Suppressor macrophage (primary cell): ENCODE data around the gene CHRNA4.
A peak's percentile ranks its signal among the peaks of the same experiment; 100 is the strongest.

ENCODE experiments used
- DNase-seq, 4 experiments: peaks; one replicate each; pipeline ENCODE4 v3.0.0-alpha.2; 2020 to 2022

Gene CHRNA4

GRCh38 chr20:63332488-63333240, 28.5 kb downstream of the CHRNA4 start:
- no peak for DNase-seq

- no peak for DNase-seq
These were observed 29.3 kb downstream of the CHRNA4 start for GRCh38 chr20:63331741-63332400.

GRCh38 chr20:63330940-63331339, 30.2 kb downstream of the CHRNA4 start:
- no peak for DNase-seq

GRCh38 chr20:63330084-63330760, 30.9 kb downstream of the CHRNA4 start:
- DNase-seq, result no peak

- DNase-seq, result no peak
These were observed 31.6 kb downstream of the CHRNA4 start for GRCh38 chr20:63329331-63330083.

GRCh38 chr20:63328718-63329275, 32.4 kb downstream of the CHRNA4 start:
- no peak for DNase-seq

- DNase-seq, result no peak
These were observed 33.0 kb downstream of the CHRNA4 start for GRCh38 chr20:63328026-63328700.

GRCh38 chr20:63327231-63327745, 33.9 kb downstream of the CHRNA4 start:
- no peak for DNase-seq

- peak; percentile 5 to 21 (median 16) for DNase-seq
These were observed 34.6 kb downstream of the CHRNA4 start for GRCh38 chr20:63326314-63327230.

GRCh38 chr20:63325554-63326313, 35.4 kb downstream of the CHRNA4 start:
- DNase-seq, result no peak

- no peak for DNase-seq
These were observed 36.1 kb downstream of the CHRNA4 start for GRCh38 chr20:63325021-63325471.

GRCh38 chr20:63323357-63323981, 37.7 kb downstream of the CHRNA4 start:
- no peak for DNase-seq

- no peak for DNase-seq
These were observed 38.2 kb downstream of the CHRNA4 start for GRCh38 chr20:63322933-63323273.

- no peak for DNase-seq
These were observed 38.8 kb downstream of the CHRNA4 start for GRCh38 chr20:63322146-63322932.

GRCh38 chr20:63321148-63321831, 39.9 kb downstream of the CHRNA4 start:
- no peak for DNase-seq

- no peak for DNase-seq
These were observed 40.5 kb downstream of the CHRNA4 start for GRCh38 chr20:63320616-63321147.

GRCh38 chr20:63320041-63320511, 41.1 kb downstream of the CHRNA4 start:
- DNase-seq, result no peak
